T47D (cell line): ENCODE results near the gene SIPA1L3.
A peak's percentile ranks its signal among the peaks of the same experiment; 100 is the strongest.

Experiments
- DNase-seq, 2 experiments: peaks; one replicate each; pipeline versions ENCODE4 v3.0.0 to v3.0.0-alpha.2; 2011 to 2012; ENCODE audit warnings: low read depth in 1 of 2, low spot score in 1 of 2
- JUND ChIP-seq: IDR thresholded peaks from 2 replicates; pipeline ENCODE4 v1.6.1; 2012; ENCODE audit warnings: low read depth
- in situ Hi-C: cut with HindIII; loops from 2 replicates; pipeline ENCODE4 v1.10.0; 2016; ENCODE audit warnings: low sequenced_read_pairs, low pct_unique_long_range_greater_than_20kb

The SIPA1L3 gene

DNA sequence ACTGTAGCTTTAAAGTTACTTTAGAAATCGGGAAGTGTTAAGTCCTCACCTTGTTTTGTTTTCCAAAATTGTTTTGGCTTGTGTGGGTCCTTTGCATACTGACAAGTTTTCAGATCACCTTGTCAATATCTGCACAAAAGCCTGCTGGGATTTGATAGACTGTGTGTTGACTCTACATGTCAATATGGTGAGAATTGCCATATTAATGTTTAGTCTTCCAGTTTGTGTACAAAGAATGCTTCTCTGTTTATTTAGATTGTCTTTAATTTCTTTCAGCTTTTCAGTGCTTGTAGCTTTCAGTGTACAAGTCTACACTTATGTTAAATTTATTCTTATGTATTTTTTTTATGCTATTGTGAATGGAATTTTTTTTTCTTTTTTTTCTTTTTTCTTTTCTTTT, 50.2 kb downstream of the SIPA1L3 start:
- DNase-seq = no peak
- in situ Hi-C loops = no loop called here
- no peak for TF ChIP-seq JUND

DNA sequence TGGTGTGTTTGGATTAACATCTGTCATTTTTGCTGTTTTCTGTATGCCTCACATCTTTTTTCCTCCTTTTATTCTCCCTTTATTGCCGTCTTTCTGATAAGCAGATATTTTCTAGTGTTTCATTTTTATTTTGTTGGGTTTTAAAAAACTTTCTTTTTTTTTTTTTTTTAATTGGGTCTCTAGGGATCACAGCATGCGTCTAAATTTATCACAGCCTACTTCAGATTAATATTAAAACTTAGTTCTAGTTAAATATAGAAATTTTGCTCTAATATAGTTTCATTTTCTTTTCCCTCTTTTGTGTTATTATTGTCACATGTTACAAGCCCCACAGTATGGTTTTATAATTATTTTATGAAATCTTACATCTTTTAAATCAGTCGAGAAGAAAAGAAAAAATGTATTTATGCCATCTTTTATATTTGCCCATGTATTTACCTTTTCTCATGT, 52.7 kb downstream of the SIPA1L3 start:
- in situ Hi-C loops = no loop called here
- DNase-seq = no peak
- no peak for TF ChIP-seq JUND

DNA sequence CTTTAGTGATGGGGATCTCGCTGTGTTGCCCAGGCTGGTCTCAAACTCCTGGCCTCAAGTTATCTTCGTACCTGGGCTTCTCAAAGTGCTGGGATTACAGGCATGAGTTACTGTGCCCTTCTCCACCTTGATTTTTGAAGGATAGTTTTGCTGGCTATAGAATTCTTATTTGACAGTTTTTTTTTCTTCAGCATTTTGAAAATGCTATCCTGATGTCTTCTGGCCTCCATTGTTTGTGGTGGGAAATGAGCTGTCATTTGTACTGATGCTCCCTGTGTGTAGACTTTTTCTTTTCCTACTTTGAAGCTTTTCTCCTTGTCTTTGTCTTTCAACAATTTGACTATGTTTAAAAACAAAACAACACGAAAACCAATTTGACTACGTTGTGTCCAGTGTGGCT, 54.2 kb downstream of the SIPA1L3 start:
- TF ChIP-seq JUND = no peak
- no peak for DNase-seq
- in situ Hi-C loops = no loop called here

- no peak for TF ChIP-seq JUND
- in situ Hi-C loops = no loop called here
- peak in 1 of 2 experiments; percentile 42 for DNase-seq
These were observed 56.4 kb downstream of the SIPA1L3 start for GRCh38 chr19:37963190-37963936.

GRCh38 chr19:37964109-37964508, 57.1 kb downstream of the SIPA1L3 start:
- in situ Hi-C loops = no loop called here
- DNase-seq = no peak
- TF ChIP-seq JUND = no peak

GRCh38 chr19:37966211-37966661, 59.2 kb downstream of the SIPA1L3 start:
- no peak for DNase-seq
- in situ Hi-C loops = no loop called here
- TF ChIP-seq JUND = no peak

- DNase-seq = no peak
- in situ Hi-C loops = no loop called here
- no peak for TF ChIP-seq JUND
These were observed 59.7 kb downstream of the SIPA1L3 start for GRCh38 chr19:37966662-37967231.

DNA sequence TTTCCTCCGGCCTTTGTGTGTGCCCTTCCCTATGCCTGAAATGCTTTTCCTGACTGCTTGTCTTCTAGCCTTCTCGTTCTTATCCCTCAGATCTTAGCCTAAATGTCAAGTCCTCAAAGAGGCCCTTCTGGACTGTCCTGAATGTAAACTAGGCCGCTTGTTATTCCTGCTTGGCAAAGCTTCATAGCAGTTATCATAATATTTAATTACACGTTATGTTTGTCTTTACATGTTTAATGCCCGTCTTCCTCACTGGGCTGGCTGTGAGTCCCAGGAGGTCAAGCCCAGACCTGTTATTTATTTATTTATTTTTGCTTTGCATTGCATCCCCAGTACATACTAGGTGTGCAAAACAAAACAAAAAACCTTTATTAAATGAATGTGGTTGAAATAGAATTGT, 62.7 kb downstream of the SIPA1L3 start:
- TF ChIP-seq JUND = no peak

DNA sequence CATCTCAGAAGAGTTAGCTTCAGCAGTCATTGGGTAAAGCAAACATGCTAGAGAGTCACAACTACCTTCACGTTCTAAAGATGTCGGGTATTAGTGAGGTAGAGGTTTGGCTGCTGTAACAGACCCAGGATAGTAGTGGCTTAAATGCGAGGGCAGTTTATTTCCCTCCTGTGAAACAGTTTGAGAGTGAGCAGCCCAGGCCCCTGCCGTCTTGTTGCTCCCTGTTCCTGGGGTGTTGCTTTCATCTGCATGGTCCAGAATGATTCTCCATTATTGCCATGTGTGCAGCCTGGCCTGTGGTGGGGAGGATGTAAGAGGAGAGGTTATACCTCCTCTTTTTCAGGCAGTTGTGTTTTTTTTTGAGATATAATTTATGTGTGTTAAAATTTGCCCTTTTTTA, 63.7 kb downstream of the SIPA1L3 start:
- TF ChIP-seq JUND = no peak
- in situ Hi-C loops = no loop called here
- no peak for DNase-seq

More for the DNA sequence above, 62.7 kb downstream of the SIPA1L3 start:
- peak in 1 of 2 experiments; percentile 88 for DNase-seq
- in situ Hi-C loops = no loop called here

GRCh38 chr19:37972803-37973202, 65.8 kb downstream of the SIPA1L3 start:
- in situ Hi-C loops = no loop called here
- no peak for DNase-seq
- TF ChIP-seq JUND = no peak

- TF ChIP-seq JUND = no peak
- in situ Hi-C loops = no loop called here
- no peak for DNase-seq
These were observed 66.7 kb downstream of the SIPA1L3 start for GRCh38 chr19:37973666-37974065.

DNA sequence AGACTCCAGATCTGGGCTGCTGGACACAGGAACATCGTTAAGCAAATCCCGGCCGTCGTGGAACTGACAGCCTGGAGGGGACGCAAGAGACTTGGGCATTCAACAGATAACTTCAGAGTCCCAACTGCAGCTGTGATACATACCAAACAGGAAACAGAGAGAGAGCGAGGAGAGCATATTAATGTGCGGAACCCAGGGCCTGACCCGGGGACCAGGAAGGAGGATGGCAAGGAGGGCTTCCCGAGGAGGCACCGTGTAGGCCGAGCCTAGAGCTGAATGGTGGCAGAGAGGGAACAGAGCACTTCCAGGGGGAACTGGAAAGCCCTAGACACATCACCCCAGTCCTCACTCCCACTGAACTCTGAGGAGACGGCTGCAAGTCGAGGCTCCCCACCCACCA, 68.1 kb downstream of the SIPA1L3 start:
- in situ Hi-C loops = no loop called here
- DNase-seq = no peak
- no peak for TF ChIP-seq JUND
